Posterior vena cava (tissue), 2 donors: Measurements from ENCODE around the gene CHST2. TPM values are rescaled to one million over a fixed set of nuclear protein-coding genes. Genes with fewer than 3 reads are reported as not detected.
"Not testable (repeated sequence)": the region's sequence is repeated elsewhere in the genome, so short reads cannot be mapped to it uniquely, and the experiment has no call there.

Source experiments
- DNase-seq: peaks from one replicate; pipeline ENCODE4 v3.0.0-alpha.2; 2020; ENCODE audit warnings: low spot score
- intact Hi-C, 2 donors: fragments of 100-400 bp; cut with DNase I; formaldehyde crosslinking; loops; one replicate each; pipeline versions ENCODE4 v1.14.1 to v1.14.2; 2022 to 2023
- long read RNA-seq, 2 donors: library from polyadenylated mRNA; unstranded; transcript quantifications; one replicate each; pipeline ENCODE4 v2.0.0, GENCODE V29; 2020 to 2021
- total RNA-seq, 2 donors: library from RNA; stranded (reverse); fragmentation: NEBNext Ultra II Directional; extraction: Animal tissue kit (Norgen Biotek cat#: 25700); gene quantifications; one replicate each; pipeline ENCODE4 v1.2.1, GENCODE V29; 2021
- donor health status: DM: yes; HTN: yes; CAD: no.
- donor health status: DM: yes; HTN: yes; CAD: no.

The CHST2 gene, protein sequence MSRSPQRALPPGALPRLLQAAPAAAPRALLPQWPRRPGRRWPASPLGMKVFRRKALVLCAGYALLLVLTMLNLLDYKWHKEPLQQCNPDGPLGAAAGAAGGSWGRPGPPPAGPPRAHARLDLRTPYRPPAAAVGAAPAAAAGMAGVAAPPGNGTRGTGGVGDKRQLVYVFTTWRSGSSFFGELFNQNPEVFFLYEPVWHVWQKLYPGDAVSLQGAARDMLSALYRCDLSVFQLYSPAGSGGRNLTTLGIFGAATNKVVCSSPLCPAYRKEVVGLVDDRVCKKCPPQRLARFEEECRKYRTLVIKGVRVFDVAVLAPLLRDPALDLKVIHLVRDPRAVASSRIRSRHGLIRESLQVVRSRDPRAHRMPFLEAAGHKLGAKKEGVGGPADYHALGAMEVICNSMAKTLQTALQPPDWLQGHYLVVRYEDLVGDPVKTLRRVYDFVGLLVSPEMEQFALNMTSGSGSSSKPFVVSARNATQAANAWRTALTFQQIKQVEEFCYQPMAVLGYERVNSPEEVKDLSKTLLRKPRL
- 1 to 10 TPM; 2.5 to 3.4 TPM for total RNA-seq
- long read RNA-seq, donor 1, full-length matches to known transcripts: 1 of 4 reads
- long read RNA-seq, donor 1, partial matches to known transcripts: 0 of 4 reads
- long read RNA-seq, donor 1, other reads (novel, unspliced or antisense): 3 of 4 reads
- long read RNA-seq, donor 2: 0 reads

DNA sequence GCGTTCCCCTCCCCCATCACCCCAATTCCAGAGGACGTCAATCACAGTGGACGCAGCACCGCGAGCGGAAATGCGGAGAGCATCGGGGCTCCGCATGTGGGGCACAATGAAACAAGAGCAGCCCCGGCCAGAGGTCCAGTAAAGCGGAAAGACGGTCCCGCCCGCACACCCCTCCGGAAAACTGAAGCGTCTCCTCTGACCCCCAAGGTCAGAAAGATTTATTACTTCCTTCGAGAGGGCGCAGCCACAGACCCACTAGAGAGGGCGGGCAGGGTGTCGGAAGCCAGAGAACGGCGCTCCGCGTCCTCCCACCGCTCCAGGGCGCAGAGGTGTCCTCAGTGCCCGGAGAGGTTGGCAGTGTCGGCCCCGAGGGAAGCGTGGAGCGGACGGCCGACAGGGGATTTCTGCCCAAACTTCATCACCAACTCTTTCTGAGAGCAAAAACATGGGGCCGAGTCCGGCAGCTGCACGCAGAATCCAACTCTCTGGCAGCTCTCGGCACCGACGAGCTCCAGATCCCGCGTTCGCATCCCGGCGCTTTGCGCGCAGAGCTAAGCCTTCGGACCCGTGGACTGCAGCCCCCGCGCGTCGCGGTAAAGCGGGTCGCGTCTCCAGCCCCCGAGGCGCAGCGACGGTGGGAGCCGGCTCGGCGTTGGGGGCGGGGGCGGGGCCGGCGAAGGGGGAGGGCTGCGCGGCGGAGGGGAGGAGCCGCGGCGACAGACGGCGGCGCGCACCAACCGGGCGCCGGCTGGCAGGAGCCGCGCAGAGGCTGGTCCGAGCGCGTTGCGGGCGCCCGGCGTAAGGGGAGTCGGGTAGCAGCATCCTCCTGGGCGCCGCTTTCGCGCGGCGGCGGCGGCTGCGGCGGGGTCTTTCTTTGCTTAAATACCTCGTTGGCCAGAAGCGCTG lies at the start of gene CHST2:
Gene CHST2 (plus strand): TSS at position 763 of the 906 bp plus-strand sequence. CDS start 1,046 bp downstream, outside the sequence.
- intact Hi-C loops: no loop called here
- DNase-seq: peak; percentile 86

DNA sequence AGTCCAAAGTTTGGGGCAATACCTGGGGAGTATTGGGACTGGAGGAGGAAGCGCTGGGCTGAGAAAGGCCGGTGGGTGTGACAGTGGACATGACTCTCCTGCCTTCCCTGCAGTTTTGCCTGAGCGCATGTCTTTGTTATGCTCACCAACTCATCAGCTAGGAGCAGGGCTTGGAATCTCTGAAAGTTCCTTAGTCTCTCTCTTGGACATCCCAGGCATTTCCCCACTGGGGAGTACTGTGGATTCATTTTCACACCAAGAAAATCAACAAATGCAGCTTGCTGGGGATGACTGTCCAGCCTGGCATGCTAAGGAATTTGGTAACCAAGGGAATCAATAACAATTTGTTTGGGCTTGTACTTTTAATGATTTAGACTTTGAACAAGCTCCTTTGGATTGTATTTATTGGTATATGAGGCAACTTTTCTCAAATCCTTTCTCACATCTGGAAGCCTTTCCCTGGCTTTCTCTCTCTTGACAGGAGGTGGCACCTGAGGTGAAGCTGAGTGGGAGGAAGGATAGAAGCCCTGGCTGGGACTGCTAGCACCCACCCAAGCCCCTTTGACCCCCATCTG lies 48.5 kb upstream of the CHST2 start:
- intact Hi-C loops: no loop called here
- DNase-seq: no peak

DNA sequence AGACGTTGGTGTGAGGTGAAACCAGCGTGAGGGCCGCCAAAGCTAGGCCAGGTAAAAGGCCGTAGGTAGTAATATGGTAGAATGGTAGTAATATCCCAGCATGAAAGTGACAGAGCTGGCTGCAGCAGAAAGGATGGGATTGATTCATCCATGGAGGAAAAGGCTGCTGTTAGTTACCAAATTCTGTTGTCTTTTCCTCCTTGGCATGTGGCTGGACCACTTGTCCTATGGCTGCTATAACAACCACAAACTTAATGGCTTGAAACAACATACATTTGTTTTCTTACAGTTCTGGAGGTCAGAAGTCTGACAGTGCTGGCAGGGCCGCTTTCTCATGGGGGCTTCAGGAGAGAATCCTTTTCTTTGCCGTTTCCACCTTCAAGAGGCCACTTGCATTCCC lies 47.8 kb upstream of the CHST2 start:
- DNase-seq: no peak
- intact Hi-C loops: no loop called here

DNA sequence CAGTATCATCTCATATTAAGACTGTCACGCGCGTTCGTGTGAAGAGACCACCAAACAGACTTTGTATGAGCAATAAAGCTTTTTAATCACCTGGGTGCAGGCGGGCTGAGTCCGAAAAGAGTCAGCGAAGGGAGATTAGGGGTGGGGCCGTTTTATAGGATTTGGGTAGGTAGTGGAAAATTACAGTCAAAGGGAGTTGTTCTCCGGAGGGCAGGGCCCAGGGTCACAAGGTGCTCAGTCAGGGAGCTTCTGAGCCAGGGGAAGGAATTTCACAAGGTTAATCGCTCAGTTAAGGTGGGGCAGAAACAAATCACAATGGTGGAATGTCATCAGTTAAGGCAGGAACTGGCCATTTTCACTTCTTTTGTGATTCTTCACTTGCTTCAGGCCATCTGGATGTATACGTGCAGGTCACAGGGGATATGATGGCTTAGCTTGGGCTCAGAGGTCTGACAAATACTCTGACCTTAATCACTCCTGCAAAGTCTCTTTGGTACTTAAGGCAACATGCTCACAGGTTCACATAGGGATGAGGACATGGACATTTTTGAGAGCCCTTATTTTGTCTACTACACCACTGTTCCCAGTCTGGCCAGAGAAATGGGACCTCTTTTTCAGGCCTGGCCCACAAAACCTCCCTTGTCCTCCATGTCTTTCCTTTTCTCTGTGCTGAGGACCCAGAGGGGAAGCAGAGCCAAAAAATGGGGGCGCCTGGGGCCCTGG lies 47.1 kb upstream of the CHST2 start:
- DNase-seq, intact Hi-C loops: not testable (repeated sequence)

DNA sequence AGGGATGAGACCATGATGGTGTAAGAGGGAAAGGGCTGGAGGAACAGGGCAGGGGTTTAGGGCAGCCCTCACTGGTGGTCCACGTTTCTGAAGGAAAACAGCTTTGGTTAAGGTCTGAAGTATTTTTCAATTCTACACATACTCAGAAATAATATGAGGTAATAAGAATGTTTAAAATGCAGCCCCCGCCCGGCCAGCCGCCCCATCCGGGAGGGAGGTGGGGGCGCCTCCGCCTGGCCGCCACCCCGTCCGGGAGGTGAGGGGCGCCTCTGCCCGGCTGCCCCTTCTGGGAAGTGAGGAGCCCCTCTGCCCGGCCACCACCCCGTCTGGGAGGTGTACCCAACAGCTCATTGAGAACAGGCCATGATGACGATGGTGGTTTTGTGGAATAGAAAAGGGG lies 46.0 kb upstream of the CHST2 start:
- DNase-seq, intact Hi-C loops: not testable (repeated sequence)

DNA sequence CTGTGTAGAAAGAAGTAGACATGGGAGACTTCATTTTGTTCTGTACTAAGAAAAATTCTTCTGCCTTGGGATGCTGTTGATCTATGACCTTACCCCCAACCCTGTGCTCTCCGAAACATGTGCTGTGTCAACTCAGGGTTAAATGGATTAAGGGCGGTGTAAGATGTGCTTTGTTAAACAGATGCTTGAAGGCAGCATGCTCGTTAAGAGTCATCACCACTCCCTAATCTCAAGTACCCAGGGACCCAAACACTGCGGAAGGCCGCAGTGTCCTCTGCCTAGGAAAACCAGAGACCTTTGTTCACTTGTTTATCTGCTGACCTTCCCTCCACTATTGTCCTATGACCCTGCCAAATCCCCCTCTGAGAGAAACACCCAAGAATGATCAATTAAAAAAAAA lies 45.6 kb upstream of the CHST2 start:
- DNase-seq, intact Hi-C loops: not testable (repeated sequence)

DNA sequence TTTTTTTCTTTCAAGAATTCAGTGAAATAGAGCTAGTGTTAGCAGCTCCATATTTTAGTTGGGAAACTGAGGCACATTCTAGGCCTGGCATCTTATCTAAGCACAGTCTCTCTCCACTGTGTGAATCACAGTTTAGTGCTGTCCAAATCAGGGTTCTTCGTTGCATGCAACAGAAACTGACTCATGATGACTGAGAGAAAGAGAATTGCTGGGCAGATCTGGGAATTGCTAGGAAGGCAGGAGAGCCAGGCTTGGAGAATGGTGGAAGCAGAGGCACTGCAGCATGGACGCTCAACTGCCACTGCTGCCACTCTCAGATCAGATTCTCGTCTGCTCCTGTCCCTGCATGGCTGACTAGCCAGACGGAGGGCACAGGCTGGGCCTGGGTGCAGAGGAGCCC lies 40.7 kb upstream of the CHST2 start:
- no peak for DNase-seq
- intact Hi-C loops: no loop called here

DNA sequence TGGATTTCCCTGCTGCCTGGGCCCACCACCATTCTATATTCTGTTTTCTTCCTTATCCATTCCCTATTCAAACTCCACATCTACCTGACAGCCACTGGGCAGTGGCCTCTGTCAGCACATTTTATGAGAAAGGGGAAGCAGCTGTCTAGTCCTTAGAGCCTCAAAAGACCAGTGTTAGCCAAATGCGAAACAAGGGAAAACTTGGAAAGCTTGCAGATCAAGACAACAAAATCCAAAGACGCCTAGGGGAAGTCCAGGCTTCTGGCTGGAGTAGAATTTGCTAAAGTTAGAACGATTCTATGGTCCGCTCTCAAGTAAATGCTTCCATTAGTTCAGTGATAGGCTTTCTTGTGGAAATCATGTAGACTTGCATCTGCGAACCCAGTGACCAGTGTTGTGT lies 39.4 kb upstream of the CHST2 start:
- DNase-seq: no peak
- intact Hi-C loops: no loop called here

DNA sequence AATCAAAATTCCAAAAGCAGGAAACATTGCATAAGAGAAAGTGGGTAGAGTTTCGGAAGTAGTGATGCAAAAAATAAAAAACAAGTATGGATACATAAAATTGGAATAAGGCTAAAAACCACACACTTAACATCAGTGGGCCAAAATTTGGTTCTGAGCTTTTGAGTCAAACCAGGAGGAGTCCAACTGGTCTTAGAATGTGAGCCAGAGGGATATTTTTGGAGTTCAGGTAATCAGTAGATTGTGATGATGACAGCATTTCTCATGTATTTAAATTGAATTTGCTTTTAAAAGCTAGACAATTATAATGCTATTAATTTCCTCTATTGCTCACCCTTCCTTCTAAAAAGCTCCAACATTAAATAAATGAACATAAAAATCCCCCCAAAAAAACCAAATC lies 38.2 kb upstream of the CHST2 start:
- intact Hi-C loops: no loop called here
- DNase-seq: no peak

DNA sequence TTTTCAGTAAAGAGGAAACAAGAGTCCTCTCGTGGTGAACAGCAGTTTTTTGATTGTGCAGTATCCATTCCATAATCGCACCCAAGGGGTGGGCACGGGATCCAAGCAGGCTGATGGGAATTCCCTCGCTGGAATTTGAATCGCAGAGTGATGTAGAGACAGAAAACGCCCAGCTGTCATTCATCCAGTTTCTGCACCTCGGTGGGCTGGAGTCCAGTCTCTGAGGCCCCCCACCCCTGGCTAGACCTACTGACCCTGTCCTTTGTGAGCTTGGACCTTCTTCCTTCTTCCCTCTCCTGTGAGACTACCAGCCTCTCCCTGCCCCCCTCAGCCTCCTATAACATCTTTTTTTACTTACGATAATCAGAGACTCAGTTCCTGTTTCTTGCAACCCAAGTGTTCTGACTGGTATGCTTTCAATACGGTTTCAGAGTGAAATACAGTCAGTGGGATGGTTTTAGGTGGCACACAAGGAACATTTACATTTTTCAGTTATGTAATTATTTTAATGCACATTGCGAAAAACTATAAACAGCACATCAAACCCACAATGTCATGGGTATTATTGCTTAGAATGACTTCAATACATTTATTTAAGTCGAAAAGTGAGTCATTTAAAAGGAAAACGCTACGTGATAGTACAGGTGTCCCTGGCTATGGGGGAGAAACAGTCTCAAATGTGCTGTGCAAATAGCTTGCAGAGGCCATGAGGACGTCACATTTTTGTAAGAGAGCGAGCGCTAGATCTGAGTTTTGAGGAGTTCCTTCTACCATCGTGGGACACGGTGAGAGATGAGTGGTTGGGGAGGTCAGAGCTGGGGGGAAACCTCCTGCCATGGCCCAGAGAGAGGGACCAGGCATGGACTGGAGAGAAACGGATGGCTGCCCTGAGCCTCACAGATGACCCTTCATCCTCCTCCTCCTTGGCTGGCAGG lies 37.5 kb upstream of the CHST2 start:
- DNase-seq: no peak
- intact Hi-C loops: no loop called here

DNA sequence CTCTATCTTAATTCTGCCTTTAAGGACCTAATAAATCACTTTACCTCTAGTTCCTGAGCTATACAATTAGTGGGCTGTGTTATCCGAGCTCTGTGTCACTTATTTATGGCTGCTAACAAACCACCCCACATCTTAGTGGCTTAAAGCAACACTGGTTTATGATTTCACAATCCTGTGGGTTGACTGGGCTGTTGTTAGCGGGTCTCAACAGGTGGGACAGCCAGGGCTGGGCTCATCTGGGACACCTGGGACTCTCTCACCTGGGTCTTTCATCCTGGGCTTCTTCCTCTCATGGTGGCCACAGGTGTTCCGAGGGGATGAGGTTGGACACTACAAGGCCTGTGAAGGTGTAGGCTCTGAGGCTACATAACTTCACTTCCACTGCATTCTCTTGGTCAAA lies 35.8 kb upstream of the CHST2 start:
- intact Hi-C loops: no loop called here
- no peak for DNase-seq

DNA sequence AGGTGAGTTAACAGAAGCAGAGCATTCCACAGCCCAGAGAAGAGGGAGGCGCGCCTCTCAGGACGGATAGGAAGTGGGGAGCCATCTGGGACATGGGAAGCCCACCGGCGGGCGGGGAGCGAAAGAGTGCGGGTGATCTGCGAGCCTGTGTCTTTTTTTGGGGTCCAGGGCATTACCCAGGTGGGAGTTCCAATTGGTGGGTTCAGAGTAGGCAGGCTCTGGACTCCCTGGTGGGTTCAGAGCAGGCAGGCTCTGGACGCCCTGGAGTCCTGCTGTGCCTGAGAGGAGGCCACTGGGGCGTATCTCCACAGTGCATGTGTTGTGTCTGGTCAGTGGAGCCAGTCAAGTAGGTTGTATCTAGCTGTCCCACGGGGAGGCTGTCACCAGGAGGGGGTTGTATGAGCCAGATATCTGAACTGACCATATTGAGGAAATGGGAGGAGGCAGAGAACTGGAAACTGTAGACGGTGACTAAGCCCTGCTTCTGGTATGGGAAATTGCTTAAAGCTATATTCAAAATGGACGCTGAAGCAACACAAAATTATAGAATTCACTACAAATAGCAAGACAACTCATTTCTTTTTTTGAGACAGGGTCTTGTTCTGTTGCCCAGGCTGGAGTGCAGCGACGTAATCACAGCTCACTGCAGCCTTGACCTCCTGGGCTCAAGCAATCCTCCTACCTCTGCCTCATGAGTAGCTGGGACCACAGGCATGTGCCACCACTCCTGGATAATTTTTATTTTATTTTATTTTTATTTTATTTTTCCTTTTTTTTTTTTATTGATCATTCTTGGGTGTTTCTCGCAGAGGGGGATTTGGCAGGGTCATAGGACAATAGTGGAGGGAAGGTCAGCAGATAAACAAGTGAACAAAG lies 34.5 kb upstream of the CHST2 start:
- intact Hi-C loops: no loop called here
- DNase-seq: no peak

DNA sequence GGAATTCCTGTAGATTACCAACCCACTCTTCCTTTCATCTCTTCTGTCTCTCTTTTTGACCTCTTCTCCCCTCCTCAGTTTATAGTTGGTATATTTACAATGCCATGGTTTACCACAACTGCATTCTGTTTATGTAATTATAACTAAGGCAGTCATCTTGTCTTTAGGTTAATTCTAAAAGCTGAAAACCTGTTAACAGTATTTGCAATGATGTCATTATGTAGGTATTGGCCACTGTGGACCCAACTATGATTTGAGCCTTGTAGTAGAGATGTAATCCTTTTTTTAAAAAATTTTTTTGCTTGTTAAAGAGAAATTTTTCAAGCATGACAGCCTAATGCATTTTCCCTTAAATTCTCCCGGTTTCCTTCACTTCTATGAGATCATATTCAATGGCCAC lies 30.7 kb upstream of the CHST2 start:
- no peak for DNase-seq
- intact Hi-C loops: no loop called here

DNA sequence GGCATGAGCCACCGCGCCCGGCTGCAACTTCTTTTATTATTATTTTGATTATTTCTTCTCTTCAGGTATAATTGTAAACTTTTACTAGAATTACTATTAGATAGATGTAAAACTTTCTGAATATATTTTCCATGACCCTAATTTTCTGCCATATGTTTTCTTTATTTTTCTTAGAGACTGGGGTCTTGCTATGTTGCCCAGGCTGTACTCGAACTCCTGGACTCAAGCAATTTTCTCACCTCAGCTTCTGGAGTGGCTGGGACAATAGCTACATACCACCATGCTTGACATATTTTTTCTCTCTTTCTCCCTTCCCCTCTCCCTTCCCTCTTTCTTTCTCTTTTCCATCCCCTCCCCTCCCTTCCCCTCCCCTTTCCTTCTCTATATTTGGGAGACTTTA lies 29.6 kb upstream of the CHST2 start:
- no peak for DNase-seq
- intact Hi-C loops: no loop called here

DNA sequence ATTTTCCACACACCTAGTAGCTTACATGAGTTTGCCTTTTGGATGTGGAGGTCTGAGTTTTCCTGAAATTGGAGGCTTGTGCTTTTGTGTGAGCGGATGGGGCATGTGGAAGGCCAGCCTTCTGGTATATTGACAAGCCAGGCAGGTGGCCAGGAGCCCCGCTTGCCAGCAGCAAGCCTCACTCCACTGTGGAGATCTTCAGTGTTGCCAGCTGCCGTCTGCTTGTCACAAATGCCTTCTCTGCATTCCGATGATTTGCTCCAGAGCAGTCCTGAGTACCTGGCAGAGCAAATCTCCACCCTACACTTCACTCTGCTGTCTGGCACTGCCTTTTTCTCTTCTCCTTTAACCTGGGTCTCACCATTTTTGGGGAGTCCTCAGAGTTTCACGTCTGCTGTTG lies 29.1 kb upstream of the CHST2 start:
- intact Hi-C loops: no loop called here
- DNase-seq: no peak

DNA sequence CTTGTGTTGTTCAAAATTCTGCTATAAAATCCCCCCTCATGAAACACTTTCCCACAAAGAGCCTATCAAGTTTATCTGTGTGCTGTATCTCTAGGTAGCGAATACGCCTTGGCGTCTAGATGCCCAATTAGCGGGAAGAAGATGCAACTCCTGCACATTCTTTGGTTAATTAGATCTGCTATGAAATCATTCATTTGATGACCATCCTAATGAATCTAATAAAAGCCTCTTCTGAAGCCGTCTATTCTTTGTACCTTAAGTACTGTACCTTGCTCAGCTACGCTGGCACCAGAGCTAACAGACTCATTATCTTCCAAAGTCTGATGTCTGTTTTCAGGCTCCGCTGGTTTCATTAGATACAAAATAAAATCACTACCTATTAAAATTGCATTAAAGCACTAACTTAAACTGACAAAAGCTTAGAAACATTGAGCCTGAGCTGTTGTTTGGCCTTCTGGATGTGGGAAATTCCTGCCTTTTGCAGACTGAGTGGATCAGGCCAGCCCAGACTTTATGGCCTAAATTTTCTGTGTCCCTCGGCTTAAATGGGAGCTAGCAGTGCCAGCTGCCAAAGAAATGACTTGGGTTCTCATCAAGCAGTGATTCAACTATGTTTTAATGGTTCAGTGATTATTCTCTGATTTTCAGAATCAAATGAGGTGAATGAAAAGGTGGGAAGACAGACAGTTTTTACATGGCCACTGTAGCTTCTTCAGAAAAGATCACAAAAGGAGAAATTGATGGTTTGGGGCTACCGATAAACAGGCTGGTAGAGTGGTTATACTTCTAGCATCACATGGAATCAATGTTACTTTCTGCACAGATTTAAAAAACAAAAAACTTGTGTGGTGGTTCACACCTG lies 28.4 kb upstream of the CHST2 start:
- intact Hi-C loops: no loop called here
- no peak for DNase-seq
